Renal cortical epithelial cell (primary cell): ENCODE data around the gene GALNT10. TPM values are rescaled to one million over a fixed set of nuclear protein-coding genes. Genes with fewer than 3 reads are reported as not detected.

Source experiments
- DNase-seq: peaks from one replicate; pipeline ENCODE4 v3.0.0-alpha.2; 2011; ENCODE audit warnings: low read depth
- total RNA-seq: library from RNA; depleted of rRNA; stranded (reverse); fragments of >200 nt; gene quantifications from 2 replicates; pipeline ENCODE4 v1.2.3, GENCODE V29; 2014

The GALNT10 gene
- total RNA-seq, 1 donor from 2014 or later = 78.5 TPM

DNA sequence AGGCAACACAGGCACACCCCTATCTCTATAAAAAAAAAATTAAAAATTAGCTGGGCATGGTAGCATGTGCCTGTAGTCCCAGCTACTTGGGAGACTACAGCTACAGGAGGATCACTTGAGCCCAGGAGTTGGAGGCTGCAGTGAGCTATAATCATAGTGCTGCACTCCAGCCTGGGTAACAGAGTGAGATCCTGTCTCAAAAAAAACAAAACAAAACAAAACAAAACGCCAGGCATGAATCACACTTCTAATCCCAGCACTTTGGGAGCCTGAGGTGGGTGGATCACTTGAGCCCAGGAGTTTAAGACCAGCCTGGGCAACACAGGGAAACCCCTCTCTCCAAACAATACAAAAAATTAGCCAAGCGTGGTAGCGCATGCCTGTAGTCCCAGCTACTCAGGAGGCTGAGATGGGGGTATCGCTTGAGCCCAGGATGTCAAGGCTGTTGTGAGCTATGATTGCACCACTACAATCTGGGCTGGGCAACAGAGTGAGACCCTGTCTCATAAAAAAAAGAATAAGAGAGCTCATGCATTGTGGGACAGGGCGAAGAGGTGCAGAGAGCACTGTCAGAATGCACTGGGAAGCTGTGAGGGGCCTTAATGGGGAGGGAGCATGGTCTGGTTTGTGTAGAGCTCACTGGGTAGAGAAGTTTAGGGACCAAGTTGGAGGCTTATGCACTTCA lies 246.9 kb downstream of the GALNT10 start:
- DNase-seq = peak; percentile 42

DNA sequence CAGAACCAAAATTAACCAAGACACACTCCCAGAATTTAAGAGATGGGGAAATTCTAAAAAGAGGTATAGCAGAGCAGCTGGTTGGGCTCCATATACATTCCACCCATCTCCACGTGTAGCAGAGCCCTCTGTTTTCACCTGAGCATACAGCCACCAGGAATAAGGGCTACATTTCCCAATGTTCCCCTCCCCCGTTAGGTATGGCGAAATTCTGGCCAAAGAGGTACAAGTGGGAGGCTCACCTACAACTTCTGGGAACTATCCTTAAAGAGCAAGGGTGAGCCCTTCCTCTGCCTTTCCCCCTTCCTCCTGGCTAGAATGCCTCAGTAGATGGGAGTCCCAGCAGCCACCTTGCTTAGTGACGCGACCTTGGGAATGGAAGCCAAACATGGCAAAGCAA lies 250.0 kb downstream of the GALNT10 start:
- no peak for DNase-seq

DNA sequence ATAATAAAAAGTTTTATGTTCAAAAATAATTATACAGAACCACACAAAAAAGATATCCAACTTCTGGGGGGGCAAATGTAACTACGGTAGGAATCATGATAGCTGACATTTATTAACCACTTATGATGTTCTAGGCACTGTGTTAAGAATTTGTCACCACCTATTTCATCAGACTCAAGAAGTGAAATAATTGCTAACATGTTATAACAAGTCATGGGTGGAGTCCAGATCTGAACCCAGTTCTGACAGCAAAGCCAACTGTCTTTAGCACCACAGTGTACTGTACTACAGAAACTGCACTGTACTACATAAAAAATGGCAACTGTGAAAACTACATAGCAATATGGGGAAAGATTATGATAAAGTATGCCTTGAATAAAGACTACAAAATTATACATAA lies 252.3 kb downstream of the GALNT10 start:
- no peak for DNase-seq

DNA sequence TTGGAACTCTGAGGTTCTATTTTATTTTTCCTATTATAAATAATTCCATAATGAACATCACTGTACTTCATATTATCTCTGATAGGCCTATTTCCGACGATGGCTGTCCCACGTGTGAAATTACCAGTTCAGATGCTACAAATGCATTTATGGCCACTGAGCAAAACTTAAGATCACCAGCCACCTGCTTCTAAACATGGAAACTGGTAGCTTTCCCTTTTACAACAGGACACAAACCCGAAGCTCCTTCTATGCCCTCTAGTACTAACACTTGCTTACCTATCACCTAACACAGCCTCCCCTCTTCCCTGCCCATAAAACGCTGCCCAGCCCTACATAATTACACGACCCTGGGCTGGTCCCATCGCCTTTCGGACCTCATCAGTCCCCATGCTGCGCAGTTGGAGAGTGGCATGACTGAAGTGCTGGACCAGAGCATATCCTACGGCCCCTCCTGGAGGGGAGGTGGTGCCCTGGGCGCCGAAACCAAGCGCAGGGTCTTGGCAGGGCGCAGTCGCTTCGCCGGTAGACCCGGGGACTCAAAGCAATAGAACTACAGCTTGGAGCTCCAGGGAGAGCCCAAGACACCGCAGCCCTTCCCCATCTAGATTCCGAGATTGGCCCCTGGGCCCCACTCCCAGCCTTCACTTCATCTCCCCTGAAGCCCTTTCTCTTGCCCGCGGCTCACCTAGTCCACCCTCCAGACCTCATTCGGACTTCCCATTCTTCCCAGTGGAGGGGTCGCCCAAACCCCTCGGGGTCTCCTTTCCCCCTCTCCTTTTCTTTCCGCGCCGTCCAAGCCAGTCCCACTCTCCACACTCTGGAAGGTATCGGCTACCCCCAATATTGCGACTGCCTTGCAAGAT lies 254.3 kb downstream of the GALNT10 start:
- DNase-seq = no peak

- peak; percentile 81 for DNase-seq
These were observed 255.1 kb downstream of the GALNT10 start, which contains the start of gene SAP30L for GRCh38 chr5:154445422-154446194. SAP30L (plus strand) TSS chr5:154445997; CDS start chr5:154446605, 608 bp downstream.

- peak; percentile 49 for DNase-seq
These were observed 255.9 kb downstream of the GALNT10 start for GRCh38 chr5:154446195-154447088.

DNA sequence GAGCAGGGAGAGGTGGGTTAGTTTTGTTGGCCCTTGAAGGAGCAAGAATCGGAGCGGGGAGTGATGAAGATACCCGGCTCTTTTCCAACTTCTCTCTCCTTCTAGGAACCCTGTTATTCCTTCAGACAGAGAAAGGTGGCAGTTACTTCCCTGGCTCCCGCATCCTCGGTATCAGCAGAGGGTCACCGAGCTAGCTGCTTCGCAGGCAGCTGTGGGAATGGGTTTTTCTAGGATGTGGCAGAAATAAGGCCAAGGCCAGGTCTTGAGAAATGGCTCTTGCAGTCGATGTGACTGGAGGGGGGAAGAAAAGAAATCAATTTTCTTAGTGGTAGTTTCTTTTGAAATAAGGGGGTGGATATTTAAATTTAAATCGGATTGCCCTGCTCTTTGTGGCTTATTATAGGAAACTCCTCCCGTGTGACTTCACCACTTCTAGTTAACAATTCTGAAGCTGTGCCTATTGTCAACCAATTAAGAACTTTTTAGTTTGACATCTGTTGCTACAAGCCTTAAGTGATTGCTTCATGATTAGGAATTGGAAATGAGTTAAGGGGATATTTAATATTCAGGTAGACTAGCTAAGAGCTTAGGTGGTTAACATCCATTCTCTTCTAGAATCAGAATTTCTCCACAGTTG lies 256.7 kb downstream of the GALNT10 start:
- DNase-seq = no peak

- no peak for DNase-seq
These were observed 259.3 kb downstream of the GALNT10 start for GRCh38 chr5:154449786-154450185.

DNA sequence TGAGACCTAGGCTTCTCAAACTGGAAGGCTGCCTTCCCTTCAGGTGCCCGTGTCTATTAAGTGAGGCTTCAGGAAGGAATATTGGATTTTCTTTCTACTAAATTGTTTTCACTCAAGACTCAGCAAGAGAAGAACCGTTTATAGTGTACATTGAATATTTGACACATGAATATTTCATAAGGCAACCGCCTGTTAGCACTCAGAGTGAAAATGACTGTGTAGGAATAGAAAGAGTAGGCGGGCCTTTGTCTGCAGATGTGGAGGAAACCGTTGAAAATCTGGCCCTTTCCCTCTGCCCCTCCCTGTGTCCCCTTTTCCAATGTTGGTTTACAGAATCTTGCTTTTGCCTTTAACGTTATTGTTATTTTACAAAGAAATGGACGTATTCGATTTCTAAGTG lies 261.4 kb downstream of the GALNT10 start:
- no peak for DNase-seq

DNA sequence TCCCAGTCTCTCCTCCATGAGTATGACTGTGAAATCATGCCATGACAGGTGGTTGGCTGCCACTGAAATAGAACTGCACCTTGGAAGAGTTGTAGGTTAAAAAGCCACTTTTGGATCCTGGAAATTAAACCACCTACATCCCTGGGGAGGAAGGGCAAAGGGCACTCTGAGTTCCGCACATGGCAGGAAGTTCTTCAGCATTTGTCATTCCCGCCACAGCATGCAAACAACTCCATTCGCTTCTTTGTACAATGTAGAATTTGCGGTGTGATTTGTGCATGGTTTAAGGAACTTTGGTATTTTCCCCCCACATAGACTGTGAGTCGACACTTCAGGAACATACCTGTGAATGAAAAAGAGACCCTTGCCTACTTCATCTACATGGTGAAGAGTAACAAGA lies 265.1 kb downstream of the GALNT10 start:
- DNase-seq = no peak

DNA sequence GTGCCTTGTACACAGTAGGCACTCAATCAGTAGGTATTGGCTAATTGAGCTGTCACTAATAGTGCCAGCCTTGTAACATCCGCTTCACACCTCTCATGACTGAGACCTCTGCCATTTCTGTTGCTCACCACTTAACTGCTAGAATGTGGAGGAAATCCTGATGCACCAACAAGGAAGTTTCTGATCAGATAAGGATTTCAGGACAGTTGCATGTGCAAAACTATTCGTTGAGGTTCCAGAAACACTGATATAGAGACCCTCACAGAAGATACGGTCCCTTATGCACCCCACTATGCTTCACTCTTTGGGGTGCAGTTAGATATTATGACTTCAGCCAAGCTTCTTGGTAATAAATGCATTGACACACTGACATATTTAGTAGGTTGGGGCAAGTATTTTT lies 266.0 kb downstream of the GALNT10 start:
- DNase-seq = no peak

GRCh38 chr5:154459015-154459414 lies 268.5 kb downstream of the GALNT10 start:
- no peak for DNase-seq

DNA sequence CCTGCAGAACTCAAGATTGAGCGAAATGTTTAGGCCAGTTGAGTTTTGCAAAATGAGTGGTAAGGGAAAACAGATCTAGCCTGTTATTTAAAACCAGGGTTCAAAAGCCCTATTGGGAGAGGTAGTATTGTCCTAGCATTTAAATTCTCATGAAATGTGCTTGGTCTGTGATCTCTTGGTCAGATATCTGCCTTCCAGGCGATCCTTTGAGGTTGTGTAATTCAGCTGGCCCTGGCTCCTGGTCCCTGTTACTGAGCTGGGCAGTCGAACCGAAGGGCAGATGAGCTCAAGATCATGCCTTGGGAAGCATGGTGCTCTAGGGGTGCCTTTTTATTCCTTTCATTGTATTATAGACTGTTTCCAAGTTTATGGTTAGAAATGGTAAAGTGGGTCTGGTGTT lies 269.6 kb downstream of the GALNT10 start:
- no peak for DNase-seq

DNA sequence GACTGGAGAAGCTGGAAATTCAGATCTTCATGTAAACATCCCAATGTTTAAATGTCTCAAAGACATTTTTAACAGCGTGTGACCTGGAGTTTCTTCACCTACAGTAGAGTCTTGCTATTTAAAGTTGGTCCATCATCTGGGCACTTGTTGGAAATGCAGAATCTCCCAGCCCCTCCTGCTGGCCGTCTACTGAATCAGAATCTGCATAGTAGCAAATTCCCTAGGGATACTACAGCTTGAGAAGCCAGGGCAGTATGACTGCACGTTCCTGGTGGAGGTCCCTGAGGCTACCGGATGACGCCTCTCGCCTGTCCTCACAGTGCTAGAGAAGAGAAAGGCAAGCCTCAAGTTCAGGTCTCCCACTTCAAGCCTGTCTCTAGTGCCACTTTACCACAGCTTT lies 271.0 kb downstream of the GALNT10 start:
- no peak for DNase-seq

DNA sequence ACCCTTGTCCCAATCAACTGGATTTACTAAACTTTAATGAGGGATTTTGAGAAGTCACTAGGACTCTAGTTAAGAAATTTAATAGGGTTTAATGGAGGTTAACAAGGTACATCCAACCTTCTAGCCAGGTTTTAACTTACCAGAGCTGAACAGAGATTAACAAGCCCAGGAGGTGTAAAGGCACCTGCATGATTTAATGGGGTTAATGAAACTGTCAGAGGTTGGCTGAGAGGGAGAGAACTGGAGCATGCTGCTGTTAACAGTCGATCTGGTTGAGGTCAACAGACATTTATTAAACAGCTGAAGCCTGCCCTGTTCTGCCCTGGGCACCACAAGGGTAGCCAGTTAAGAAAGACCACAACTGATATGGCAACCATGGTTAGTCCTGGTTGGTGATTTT lies 273.9 kb downstream of the GALNT10 start:
- DNase-seq = no peak

GRCh38 chr5:154465169-154465568 lies 274.6 kb downstream of the GALNT10 start:
- DNase-seq = peak; percentile 88

DNA sequence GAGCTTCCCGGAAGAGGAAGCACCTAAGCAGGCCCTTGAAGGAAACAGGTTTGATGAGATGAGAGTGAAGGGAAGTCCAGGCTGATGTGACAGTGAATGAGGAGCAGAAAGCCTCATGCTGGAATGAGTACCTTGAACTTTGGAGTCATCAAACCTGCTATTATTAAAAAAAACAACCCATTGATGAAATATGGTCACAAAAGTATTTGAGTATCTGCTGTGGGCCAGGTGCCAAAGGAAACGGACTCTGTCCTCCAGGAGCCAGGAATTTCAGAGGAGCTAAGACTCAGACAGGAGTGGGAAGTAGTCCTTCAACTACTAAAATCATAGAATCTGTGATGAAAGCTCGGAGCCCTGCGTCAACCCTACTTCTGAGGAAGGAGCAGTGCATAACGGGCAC lies 275.6 kb downstream of the GALNT10 start:
- no peak for DNase-seq

DNA sequence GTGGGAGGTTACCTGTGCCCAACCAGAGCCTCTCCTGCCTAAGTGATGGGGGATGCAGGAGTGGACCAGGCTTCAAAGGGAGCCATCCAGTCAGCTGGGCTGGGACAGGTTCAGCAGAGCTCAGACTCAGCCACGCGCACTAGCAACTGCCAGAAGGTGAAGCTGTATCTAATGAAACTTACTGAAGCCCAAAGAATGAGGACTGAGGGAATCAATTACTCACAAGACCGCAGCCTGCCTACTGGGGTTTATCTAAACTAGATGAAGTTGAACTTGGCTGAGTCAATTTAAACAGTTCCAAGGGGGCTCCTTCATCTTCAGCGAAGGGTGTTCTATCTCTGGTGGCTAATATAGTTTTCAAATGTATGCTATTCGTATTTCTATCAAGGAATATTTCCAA lies 276.1 kb downstream of the GALNT10 start:
- no peak for DNase-seq

- peak; percentile 38 for DNase-seq
These were observed 277.3 kb downstream of the GALNT10 start for GRCh38 chr5:154467655-154468354.

GRCh38 chr5:154470137-154470536 lies 279.6 kb downstream of the GALNT10 start:
- no peak for DNase-seq
